ENCODE results near the gene CERK.

GRCh38 chr22:46710806-46711205 is 27.2 kb downstream of the CERK start:
- TF ChIP-seq TAF1 (conservative IDR thresholded peaks at IDR 0.05) = no peak
- TF ChIP-seq, protein P1, sequence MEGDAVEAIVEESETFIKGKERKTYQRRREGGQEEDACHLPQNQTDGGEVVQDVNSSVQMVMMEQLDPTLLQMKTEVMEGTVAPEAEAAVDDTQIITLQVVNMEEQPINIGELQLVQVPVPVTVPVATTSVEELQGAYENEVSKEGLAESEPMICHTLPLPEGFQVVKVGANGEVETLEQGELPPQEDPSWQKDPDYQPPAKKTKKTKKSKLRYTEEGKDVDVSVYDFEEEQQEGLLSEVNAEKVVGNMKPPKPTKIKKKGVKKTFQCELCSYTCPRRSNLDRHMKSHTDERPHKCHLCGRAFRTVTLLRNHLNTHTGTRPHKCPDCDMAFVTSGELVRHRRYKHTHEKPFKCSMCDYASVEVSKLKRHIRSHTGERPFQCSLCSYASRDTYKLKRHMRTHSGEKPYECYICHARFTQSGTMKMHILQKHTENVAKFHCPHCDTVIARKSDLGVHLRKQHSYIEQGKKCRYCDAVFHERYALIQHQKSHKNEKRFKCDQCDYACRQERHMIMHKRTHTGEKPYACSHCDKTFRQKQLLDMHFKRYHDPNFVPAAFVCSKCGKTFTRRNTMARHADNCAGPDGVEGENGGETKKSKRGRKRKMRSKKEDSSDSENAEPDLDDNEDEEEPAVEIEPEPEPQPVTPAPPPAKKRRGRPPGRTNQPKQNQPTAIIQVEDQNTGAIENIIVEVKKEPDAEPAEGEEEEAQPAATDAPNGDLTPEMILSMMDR (IDR thresholded peaks at IDR 0.05; ENCODE audit: low read depth, low read length, missing input control) = no peak
